K562 (cell line): ENCODE measurements around the gene PLCL1. TPM values are rescaled to one million over a fixed set of nuclear protein-coding genes. Genes with fewer than 3 reads are reported as not detected.

Experiments used
- ATAC-seq: fragments of 200-7000 bp; cut with Tn5 transposase; 3 replicates; pipeline ENCODE4 v1.9.1; 2020; ENCODE audit warnings: moderate library complexity
- BruUV-seq: library from RNA; stranded (reverse); fragments of 400-500 nt; replicated peaks from 2 replicates; lab custom pipeline; 2021; lab: Mats Ljungman, UMichigan
- CTCF ChIA-PET: fragments of 300-600 bp; formaldehyde crosslinking; extraction: SDS; loops from one replicate; lab custom pipeline; 2021; ENCODE audit warnings: low intra/inter-chr PET ratio; lab: Yijun Ruan, JAX
- POLR2A ChIA-PET: fragments of 300-600, 350-650 bp; sonication (Branson Sonifier 250); formaldehyde crosslinking; extraction: SDS; loops from one replicate; lab custom pipeline; 2021; ENCODE audit warnings: antibody characterized with exemption, inconsistent platforms; lab: Yijun Ruan, JAX
- DNase-seq, 4 experiments: peaks; one replicate each; pipeline versions ENCODE4 v3.0.0 to v3.0.0-alpha.2; 2011 to 2018; ENCODE audit warnings: low spot score in 3 of 4, mixed read lengths in 3 of 4; ENCODE audit errors: extremely low read depth in 1 of 4
- FAIRE-seq: peaks from 2 replicates; lab custom pipeline; 2011; peaks lifted over from hg19 to GRCh38; lab: Jason Lieb, UNC
- H2AFZ ChIP-seq: 2 replicates; pipeline ENCODE4 v1.6.0; 2011; ENCODE audit warnings: low read depth, low read length, control low read depth, inconsistent platforms
- H3K27ac ChIP-seq: fragments of 200-600 bp; 3 replicates; pipeline ENCODE4 v1.8.0; 2011; ENCODE audit warnings: low read depth, mild to moderate bottlenecking, control low read depth, inconsistent platforms, low read length, moderate library complexity, mixed read lengths; ENCODE audit errors: extremely low read depth
- H3K27me3 ChIP-seq, 2 experiments: fragments of 300-600 bp in 1 of 2; 2 replicates in 1 of 2; 3 replicates in 1 of 2; pipeline versions ENCODE4 v1.6.0 to v1.8.0; 2011; ENCODE audit warnings: inconsistent platforms in 2 of 2, low read length in 2 of 2, mild to moderate bottlenecking in 1 of 2, mixed read lengths in 1 of 2, moderate library complexity in 1 of 2; ENCODE audit not compliant: control insufficient read depth in 2 of 2, insufficient read depth in 2 of 2
- H3K36me3 ChIP-seq: fragments of 300-600 bp; 3 replicates; pipeline ENCODE4 v1.8.0; 2011; ENCODE audit warnings: mild to moderate bottlenecking, low read length, inconsistent platforms; ENCODE audit not compliant: control insufficient read depth, insufficient read depth
- H3K4me1 ChIP-seq, 2 experiments: fragments of 200-600 bp in 1 of 2; replicated peaks in 1 of 2; 2 replicates in 1 of 2; 3 replicates in 1 of 2; pipeline versions ENCODE4 v1.5.1 to v1.8.0; 2011; ENCODE audit warnings: inconsistent platforms in 2 of 2, low read length in 2 of 2, mild to moderate bottlenecking in 1 of 2, mixed read lengths in 1 of 2, moderate library complexity in 1 of 2; ENCODE audit not compliant: control insufficient read depth in 2 of 2, insufficient read depth in 2 of 2
- H3K4me2 ChIP-seq: 2 replicates; pipeline ENCODE4 v1.6.1; 2011; ENCODE audit warnings: low read length, control low read depth, inconsistent platforms, mixed read lengths; ENCODE audit not compliant: insufficient read depth
- H3K4me3 ChIP-seq: fragments of 200-600 bp; sonication (generic), shearing (Covaris generic); 2 replicates; pipeline ENCODE4 v1.5.1; 2016; ENCODE audit warnings: control low read depth, inconsistent platforms
- H3K79me2 ChIP-seq: fragments of 200-600 bp; 3 replicates; pipeline ENCODE4 v1.8.0; 2011; ENCODE audit warnings: low read length, inconsistent platforms; ENCODE audit not compliant: control insufficient read depth, insufficient read depth
- H3K9ac ChIP-seq, 2 experiments: 2 replicates each; pipeline versions ENCODE4 v1.6.0 to v1.6.1; 2011; ENCODE audit warnings: low read depth in 2 of 2, low read length in 2 of 2, control low read depth in 1 of 2, inconsistent platforms in 1 of 2, mild to moderate bottlenecking in 1 of 2, mixed read lengths in 1 of 2; ENCODE audit not compliant: insufficient read depth in 1 of 2
- H3K9me1 ChIP-seq: one replicate; pipeline ENCODE4 v1.6.0; 2011; ENCODE audit warnings: inconsistent platforms, mild to moderate bottlenecking, low read length, moderate library complexity; ENCODE audit not compliant: control insufficient read depth, insufficient read depth
- H3K9me3 ChIP-seq: replicated peaks from 2 replicates; pipeline ENCODE4 v1.5.1; 2011; ENCODE audit warnings: low read depth, low read length, inconsistent platforms; ENCODE audit not compliant: control insufficient read depth, insufficient read depth
- H4K20me1 ChIP-seq: replicated peaks from 2 replicates; pipeline ENCODE4 v1.6.1; 2011; ENCODE audit warnings: low read length, inconsistent platforms, mixed read lengths; ENCODE audit not compliant: control insufficient read depth, insufficient read depth
- FOXP4 ChIP-seq: sonication (generic); formaldehyde crosslinking; IDR thresholded peaks from 2 replicates; pipeline ENCODE4 v1.8.0; 2022; ENCODE audit warnings: mild to moderate bottlenecking, missing genetic modification reagents, borderline replicate concordance
- PHF20 ChIP-seq: fragments of 450-650 bp; IDR thresholded peaks from 2 replicates; pipeline ENCODE4 v1.6.1; 2018; ENCODE audit not compliant: partially characterized antibody
- ZNF133 ChIP-seq: fragments of 250-450 bp; sonication (Bioruptor Pico); IDR thresholded peaks from 2 replicates; pipeline ENCODE4 v1.4.0; 2020; ENCODE audit warnings: mild to moderate bottlenecking
- ZSCAN29 ChIP-seq: fragments of 450-650 bp; IDR thresholded peaks from 2 replicates; pipeline ENCODE4 v1.6.1; 2017
- WGBS: fragments of 100-300 bp; shearing (Covaris generic); methylation state at CpG from one replicate; pipeline ENCODE4 v1.1.6; 2016; ENCODE audit warnings: low coverage, mixed read lengths; ENCODE audit not compliant: insufficient coverage; ENCODE audit errors: missing lambda C conversion rate; 5-methylcytosine and 5-hydroxymethylcytosine counted together
- in situ Hi-C: fragments of 300-500 bp; cut with MboI; formaldehyde crosslinking; loops from 4 replicates; pipeline ENCODE4 v1.15.0; 2018; ENCODE audit warnings: inconsistent platforms, mixed read lengths
- intact Hi-C: fragments of 100-400 bp; cut with micrococcal nuclease; formaldehyde crosslinking; loops from 2 replicates; pipeline ENCODE4 v1.14.2; 2022
- polyA plus RNA-seq, 8 experiments: library from polyadenylated mRNA; depleted of rRNA in 4 of 8; stranded (reverse) in 5 of 8; unstranded in 3 of 8; fragments of >200 nt; fragmentation: Nextera tagmentation in 2 of 8; fragmentation: Illumina TruSeq in 1 of 8; extraction: Ambion mirVana in 2 of 8; extraction: Trizol in 1 of 8; gene quantifications; 2 replicates each; pipeline versions ENCODE4 v1.2.1 to v1.2.3, GENCODE V29; 2011 to 2014; ENCODE audit warnings: inconsistent platforms in 1 of 8, missing spikeins in 1 of 8
- total RNA-seq, 7 experiments: library from RNA; depleted of rRNA in 6 of 7; stranded (reverse); fragments of >200 nt in 6 of 7; fragmentation: Illumina TruSeq in 2 of 7; extraction: Trizol in 2 of 7; gene quantifications; 2 replicates each; pipeline versions ENCODE4 v1.2.1 to v1.2.3, GENCODE V29; 2011 to 2021; ENCODE audit warnings: low replicate concordance in 1 of 7

The PLCL1 gene
- total and polyA plus RNA-seq, 9 of the 15 experiments (the other 6 are each of a cell fraction or from before 2014, with no cell fraction given): 2.0 to 17.7 (median 8.6) TPM

- DNase-seq: no peak
- CTCF ChIA-PET: no interaction called here
- POLR2A ChIA-PET: interaction anchor here (1.1 to 1.4 kb wide), 2 partner anchors 9 to 10 kb away, joined by 5 to 6 read pairs; no protein-coding TSS in a partner anchor
- ATAC-seq: no peak; the same call in 2 of the 3 replicates
- peaks cover 88% of the 10 kb centered on the region for H3K79me2 ChIP-seq
- no TSS peak for BruUV-seq
- H3K4me3 ChIP-seq: no peak overlapping the region
- H3K9ac ChIP-seq: no peak overlapping the region; a peak in 1 of 4 replicates
- no peaks in the 10 kb centered on the region for H4K20me1 ChIP-seq
- H3K4me2 ChIP-seq: no peak overlapping the region
- no peaks in the 10 kb centered on the region for H3K27me3 ChIP-seq
- H3K9me1 ChIP-seq: no peaks in the 10 kb centered on the region
- no peak for TF ChIP-seq PHF20
- no peak for TF ChIP-seq FOXP4 (CRISPR knock-in tag)
- peak; percentile 29; the same call in 1 of the 2 replicates for TF ChIP-seq ZSCAN29
- no peak for TF ChIP-seq ZNF133 (CRISPR knock-in tag)
- TF ChIP-seq, all 486 proteins: peak for 1
- in situ Hi-C loops (no loop called here), intact Hi-C loops (no loop called here)
- WGBS: 100% methylated on average over 1 of the region's 1 CpG
- H3K4me1 ChIP-seq: peaks cover 0 to 10% of the 10 kb centered on the region in 2 experiments; a peak in 4 of 5 replicates
- H2AFZ ChIP-seq: no peak overlapping the region
- FAIRE-seq: no peak
- no peaks in the 10 kb centered on the region for H3K9me3 ChIP-seq
- H3K27ac ChIP-seq: no peak overlapping the region
- H3K36me3 ChIP-seq: no peaks in the 10 kb centered on the region
These were observed 139.3 kb downstream of the PLCL1 start for GRCh38 chr2:197943731-197944130.
